Left lung (tissue), 10 donors: ENCODE measurements around the gene MYO9A. TPM values are rescaled to one million over a fixed set of nuclear protein-coding genes. Genes with fewer than 3 reads are reported as not detected.
"Not testable (repeated sequence)": the region's sequence is repeated elsewhere in the genome, so short reads cannot be mapped to it uniquely, and the experiment has no call there.

Source experiments
- ATAC-seq: fragments of 200-7000 bp; cut with Tn5 transposase; one replicate; pipeline ENCODE4 v1.9.1; 2020; ENCODE audit warnings: moderate library complexity
- DNase-seq, 4 donors: peaks; one replicate each; pipeline ENCODE4 v3.0.0-alpha.2; 2013 to 2020
- H3K27ac ChIP-seq, 2 donors: fragments of 200-600 bp; sonication (generic) in 1 of 2; one replicate each; pipeline versions ENCODE4 v1.5.0 to v1.8.0; 2020 to 2021
- H3K27me3 ChIP-seq, 2 donors: fragments of 200-600 bp; sonication (generic) in 1 of 2; one replicate each; pipeline versions ENCODE4 v1.5.0 to v1.8.0; 2020 to 2021
- H3K36me3 ChIP-seq, 2 donors: fragments of 200-600 bp; sonication (generic) in 1 of 2; one replicate each; pipeline versions ENCODE4 v1.5.0 to v1.8.0; 2020 to 2021
- H3K4me1 ChIP-seq, 2 donors: fragments of 200-600 bp; one replicate each; pipeline ENCODE4 v1.8.0; 2021
- H3K4me3 ChIP-seq, 2 donors: fragments of 200-600 bp; sonication (generic) in 1 of 2; one replicate each; pipeline versions ENCODE4 v1.5.0 to v1.8.0; 2020 to 2021; ENCODE audit warnings: mild to moderate bottlenecking in 1 of 2
- H3K9me3 ChIP-seq, 2 donors: fragments of 200-600 bp; sonication (generic) in 1 of 2; one replicate each; pipeline versions ENCODE4 v1.5.0 to v1.8.0; 2020 to 2021
- CTCF ChIP-seq, 2 donors: fragments of 200-600 bp; sonication (generic) in 1 of 2; IDR thresholded peaks; one replicate each; pipeline versions ENCODE4 v1.5.0 to v1.8.0; 2021; ENCODE audit warnings: antibody characterized with exemption in 2 of 2
- intact Hi-C, 2 donors: fragments of 100-400 bp; cut with DNase I; formaldehyde crosslinking; loops; one replicate each; pipeline versions ENCODE4 v1.11.2 to v1.14.2; 2022
- polyA plus RNA-seq, 6 donors: library from polyadenylated mRNA; unstranded; fragments of 120-200 nt; gene quantifications; one replicate each; pipeline ENCODE4 v1.2.1, GENCODE V29; 2013; ENCODE audit not compliant: insufficient read length in 6 of 6
- total RNA-seq, 2 donors: library from RNA; stranded (reverse); fragmentation: NEBNext Ultra II Directional; extraction: Animal tissue kit (Norgen Biotek cat#: 25700); gene quantifications; one replicate each; pipeline ENCODE4 v1.2.1, GENCODE V29; 2021
- donor health status: DM: no; HTN: yes; CAD: no.
- donor health status: DM: no; HTN: no; CAD: no.

Gene MYO9A
- total and polyA plus RNA-seq, 8 donors, result 30.8 to 67.4 (median 41.4) TPM

DNA sequence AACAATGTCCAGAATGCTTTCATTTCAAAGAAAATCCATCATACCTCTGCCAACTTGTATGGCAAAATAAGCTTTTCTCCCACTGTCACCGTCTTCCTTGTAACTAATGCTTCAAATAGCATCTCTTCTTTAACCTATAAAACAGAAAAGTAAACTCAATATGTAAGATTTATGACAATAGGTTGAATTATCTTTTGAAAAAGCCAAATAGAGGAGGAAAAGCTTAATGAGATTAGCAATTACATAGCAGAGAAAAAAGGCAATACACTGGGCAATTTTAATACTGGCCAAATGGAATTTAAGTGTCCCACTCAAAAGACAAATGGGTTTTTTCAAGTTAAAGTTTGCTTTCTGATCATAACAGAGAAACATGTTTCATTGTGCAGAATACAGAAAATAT is 118.1 kb downstream of the MYO9A start:
- H3K4me3 ChIP-seq, result no peak overlapping the region
- H3K36me3 ChIP-seq, result peaks cover 0 to 22% of the 10 kb centered on the region in 2 donors
- H3K9me3 ChIP-seq, result no peaks in the 10 kb centered on the region
- intact Hi-C loops, result no loop called here
- no peak for DNase-seq
- H3K27me3 ChIP-seq, result no peaks in the 10 kb centered on the region
- no peak for TF ChIP-seq CTCF (IDR thresholded peaks at IDR 0.05)
- H3K4me1 ChIP-seq, result no peaks in the 10 kb centered on the region
- no peak for ATAC-seq
- H3K27ac ChIP-seq, result no peak overlapping the region

- H3K27me3 ChIP-seq, H3K27ac ChIP-seq, H3K4me3 ChIP-seq, ATAC-seq, H3K9me3 ChIP-seq, DNase-seq, H3K4me1 ChIP-seq, intact Hi-C loops: not testable (repeated sequence)
- H3K36me3 ChIP-seq, result peaks cover 0 to 22% of the 10 kb centered on the region in 2 donors
Observed at GRCh38 chr15:71998717-71999116, 119.2 kb downstream of the MYO9A start.

DNA sequence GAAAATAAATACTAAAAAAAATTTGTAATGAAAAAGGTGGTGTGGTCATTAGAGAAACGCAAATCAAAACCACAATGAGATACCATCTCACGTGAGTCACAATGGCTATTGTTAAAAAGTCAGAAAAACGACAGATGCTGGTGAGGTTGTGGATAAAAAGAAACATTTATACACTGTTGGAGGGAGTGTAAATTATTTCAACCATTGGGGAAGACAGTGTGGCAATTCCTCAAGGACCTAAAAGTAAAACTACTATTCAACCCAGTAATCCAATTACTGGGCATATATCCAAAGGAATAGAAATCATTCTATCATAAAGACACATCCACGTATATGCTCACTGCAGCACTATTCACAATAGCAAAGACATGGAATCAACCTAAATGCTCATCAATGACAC is 120.3 kb downstream of the MYO9A start:
- DNase-seq (no peak), ATAC-seq (no peak)
- intact Hi-C loops, result no loop called here
- TF ChIP-seq CTCF (IDR thresholded peaks at IDR 0.05), result no peak
- H3K4me1 ChIP-seq, result no peaks in the 10 kb centered on the region
- H3K9me3 ChIP-seq, result no peaks in the 10 kb centered on the region
- H3K27me3 ChIP-seq, result no peaks in the 10 kb centered on the region
- no peak overlapping the region for H3K27ac ChIP-seq
- no peak overlapping the region for H3K4me3 ChIP-seq
- peaks cover 0 to 25% of the 10 kb centered on the region in 2 donors for H3K36me3 ChIP-seq

- peak overlapping the region; percentile 15 to 17 for H3K27ac ChIP-seq
- H3K27me3 ChIP-seq, result no peaks in the 10 kb centered on the region
- H3K9me3 ChIP-seq, result no peaks in the 10 kb centered on the region
- H3K36me3 ChIP-seq, result peaks cover 0 to 17% of the 10 kb centered on the region in 2 donors
- no peak overlapping the region for H3K4me3 ChIP-seq
- ATAC-seq, result peak; percentile 42
- intact Hi-C loops, result no loop called here
- no peaks in the 10 kb centered on the region for H3K4me1 ChIP-seq
- peak in 1 of 4 donors; percentile 18 for DNase-seq
- no peak for TF ChIP-seq CTCF (IDR thresholded peaks at IDR 0.05)
Observed at GRCh38 chr15:71975816-71976150, 142.2 kb downstream of the MYO9A start.

GRCh38 chr15:71974211-71974610 is 143.7 kb downstream of the MYO9A start:
- ATAC-seq, result no peak

More at GRCh38 chr15:71974211-71974610, 143.7 kb downstream of the MYO9A start:
- DNase-seq, result no peak
- Histone ChIP-seq H3K27ac (no peak overlapping the region), H3K4me1 (no peaks in the 10 kb centered on the region), H3K27me3 (no peaks in the 10 kb centered on the region), H3K4me3 (no peak overlapping the region), H3K36me3 (peaks cover 0 to 18% of the 10 kb centered on the region in 2 donors), H3K9me3 (no peaks in the 10 kb centered on the region)
- TF ChIP-seq CTCF (IDR thresholded peaks at IDR 0.05), result no peak
- intact Hi-C loops, result no loop called here
